ENCODE data around the gene MSANTD7.
"Not testable (repeated sequence)": the region's sequence is repeated elsewhere in the genome, so short reads cannot be mapped to it uniquely, and the experiment has no call there.

Gene MSANTD7

GRCh38 chr10:14838582-14839304 is 637 bp downstream of the MSANTD7 start:
- DNase-seq = peak; percentile 28

- no peak for DNase-seq
These were observed 1.2 kb downstream of the MSANTD7 start for GRCh38 chr10:14839305-14839695.

GRCh38 chr10:14840178-14840577 is 2.1 kb downstream of the MSANTD7 start:
- DNase-seq = no peak

- no peak for DNase-seq
These were observed 5.4 kb downstream of the MSANTD7 start for GRCh38 chr10:14843327-14843988.

GRCh38 chr10:14844948-14845347 is 6.8 kb downstream of the MSANTD7 start:
- DNase-seq = no peak

GRCh38 chr10:14852236-14852635 is 14.1 kb downstream of the MSANTD7 start:
- no peak for DNase-seq

GRCh38 chr10:14855453-14855852 is 17.3 kb downstream of the MSANTD7 start:
- DNase-seq = no peak

GRCh38 chr10:14858338-14858960 is 20.3 kb downstream of the MSANTD7 start:
- DNase-seq = no peak

- DNase-seq = no peak
These were observed 20.9 kb downstream of the MSANTD7 start for GRCh38 chr10:14859043-14859442.

- DNase-seq = no peak
These were observed 21.7 kb downstream of the MSANTD7 start for GRCh38 chr10:14859775-14860174.

- no peak for DNase-seq
These were observed 22.7 kb downstream of the MSANTD7 start for GRCh38 chr10:14860791-14861190.

GRCh38 chr10:14864466-14864865 is 26.4 kb downstream of the MSANTD7 start:
- not testable (repeated sequence) for DNase-seq

- not testable (repeated sequence) for DNase-seq
These were observed 26.8 kb downstream of the MSANTD7 start for GRCh38 chr10:14864871-14865270.

- no peak for DNase-seq
These were observed 35.1 kb downstream of the MSANTD7 start for GRCh38 chr10:14873090-14873760.

GRCh38 chr10:14875941-14876340 is 37.8 kb downstream of the MSANTD7 start:
- DNase-seq = no peak

- no peak for DNase-seq
These were observed 38.7 kb downstream of the MSANTD7 start for GRCh38 chr10:14876764-14877163.

- DNase-seq = peak; percentile 94
These were observed 40.4 kb downstream of the MSANTD7 start, which contains the start of gene SUV39H2 for GRCh38 chr10:14878266-14879123. Gene SUV39H2, plus strand, starts transcription at chr10:14878866. Its CDS starts 23 bp downstream, at chr10:14878889.

- DNase-seq = peak; percentile 42
These were observed 41.2 kb downstream of the MSANTD7 start for GRCh38 chr10:14879124-14879927.

- no peak for DNase-seq
These were observed 41.8 kb downstream of the MSANTD7 start for GRCh38 chr10:14879928-14880193.

GRCh38 chr10:14880229-14880628 is 42.1 kb downstream of the MSANTD7 start:
- no peak for DNase-seq

- DNase-seq = no peak
These were observed 46.0 kb downstream of the MSANTD7 start for GRCh38 chr10:14884082-14884481.
